ENCODE results near the gene SNRNP40. TPM values are rescaled to one million over a fixed set of nuclear protein-coding genes. Genes with fewer than 3 reads are reported as not detected.
"Not testable (repeated sequence)": the region's sequence is repeated elsewhere in the genome, so short reads cannot be mapped to it uniquely, and the experiment has no call there.

SNRNP40 gene
- total RNA-seq, 2 donors from 2014 or later, result 48.0 to 55.8 TPM

DNA sequence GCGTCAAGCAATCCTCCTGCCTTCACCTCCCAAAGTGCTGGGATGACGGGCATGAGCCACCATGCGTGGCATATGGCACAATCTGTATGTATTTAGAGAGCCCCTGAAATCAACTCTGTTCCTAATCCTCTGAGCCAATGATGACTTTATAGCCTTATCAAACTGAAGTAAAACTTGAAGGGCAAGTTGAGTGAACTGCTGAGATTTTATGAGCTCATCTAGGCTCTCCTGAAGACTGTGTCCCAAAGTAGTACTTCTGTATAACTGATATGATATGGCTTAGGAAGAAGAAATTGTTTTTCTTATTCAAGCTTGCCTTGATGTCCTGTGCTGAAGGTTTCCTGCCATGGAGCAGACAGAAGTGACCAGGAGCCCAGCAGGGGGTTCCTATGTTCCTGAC is 33.2 kb downstream of the SNRNP40 start:
- no peak overlapping the region for H3K27ac Mint-ChIP-seq
- DNase-seq, result no peak

DNA sequence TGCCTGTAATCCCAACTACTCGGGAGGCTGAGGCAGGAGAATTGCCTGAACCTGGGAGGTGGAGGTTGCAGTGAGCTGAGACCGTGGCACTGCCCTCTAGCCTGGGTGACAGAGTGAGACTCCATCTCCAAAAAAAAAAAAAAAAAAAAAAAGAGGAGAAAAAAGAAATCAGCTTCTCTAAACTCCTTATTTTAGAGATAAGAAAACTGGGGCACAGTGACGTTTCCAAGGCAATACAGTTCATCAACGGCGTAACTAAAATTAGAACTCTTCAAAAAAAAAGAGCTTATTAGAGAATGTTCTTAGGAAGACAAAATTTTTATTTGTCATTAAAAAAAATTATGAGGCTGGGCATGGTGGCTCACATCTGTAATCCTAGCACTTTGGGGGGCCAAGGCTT is 34.2 kb downstream of the SNRNP40 start:
- H3K4me3 Mint-ChIP-seq; DNase-seq; H3K27ac Mint-ChIP-seq; H3K4me1 Mint-ChIP-seq; H3K9me3 ChIP-seq (ENCODE audit: control insufficient read depth, low read length, poor library complexity, severe bottlenecking); ATAC-seq; H3K27me3 Mint-ChIP-seq: not testable (repeated sequence)
- peaks cover 13% of the 10 kb centered on the region for H3K36me3 Mint-ChIP-seq (ENCODE audit: low read depth)

More for the DNA sequence above, 33.2 kb downstream of the SNRNP40 start:
- peaks cover 7% of the 10 kb centered on the region for H3K36me3 Mint-ChIP-seq (ENCODE audit: low read depth)
- no peak overlapping the region for H3K4me3 Mint-ChIP-seq
- no peak for ATAC-seq
- H3K9me3 ChIP-seq (ENCODE audit: control insufficient read depth, low read length, poor library complexity, severe bottlenecking), result no peaks in the 10 kb centered on the region
- H3K4me1 Mint-ChIP-seq, result peaks cover 3% of the 10 kb centered on the region
- no peaks in the 10 kb centered on the region for H3K27me3 Mint-ChIP-seq

DNA sequence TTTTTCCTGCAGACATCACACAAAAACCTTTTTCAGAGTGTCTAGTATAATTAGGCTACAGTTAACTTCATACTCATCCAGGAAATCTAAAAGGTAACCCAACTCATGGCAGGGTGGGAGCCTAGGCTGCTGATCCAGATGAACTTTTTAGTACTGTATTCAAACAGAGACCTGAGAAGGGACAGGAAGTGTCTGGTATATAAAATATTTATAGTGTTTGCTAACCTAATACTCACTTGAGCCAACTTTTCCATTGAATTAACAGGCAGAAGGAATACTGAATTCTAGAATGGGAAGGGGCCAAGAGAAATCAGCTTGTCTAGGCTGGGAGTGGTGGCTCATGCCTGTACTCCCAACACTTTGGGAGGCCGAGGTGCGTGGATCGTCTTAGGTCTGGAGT is 34.7 kb downstream of the SNRNP40 start:
- Mint-ChIP-seq H3K36me3 (ENCODE audit: low read depth) (peaks cover 13% of the 10 kb centered on the region), H3K27me3 (no peaks in the 10 kb centered on the region), H3K27ac (no peak overlapping the region), H3K4me3 (no peak overlapping the region), H3K4me1 (peaks cover 3% of the 10 kb centered on the region)
- DNase-seq, result no peak
- ATAC-seq, result no peak
- H3K9me3 ChIP-seq (ENCODE audit: control insufficient read depth, low read length, poor library complexity, severe bottlenecking), result no peaks in the 10 kb centered on the region

DNA sequence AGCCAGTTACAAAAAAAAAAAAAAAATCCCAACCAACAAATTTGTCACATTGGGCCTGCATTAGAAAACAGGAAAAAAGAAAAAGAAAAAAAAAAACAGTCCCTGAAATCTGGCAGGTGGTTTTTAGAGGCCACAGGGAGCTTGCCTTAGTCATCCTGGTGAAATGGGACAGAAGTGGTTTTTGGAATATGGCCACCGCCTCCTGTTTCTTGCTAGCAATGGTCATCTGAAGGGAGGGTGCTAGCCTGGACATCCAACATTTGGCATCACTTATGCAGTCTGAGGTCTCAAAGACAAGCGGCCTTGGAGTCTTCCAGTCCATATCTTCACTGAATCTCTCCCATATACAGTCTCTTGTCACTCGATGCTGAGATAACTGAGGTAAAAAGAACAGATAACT is 36.8 kb downstream of the SNRNP40 start:
- ATAC-seq (no peak), DNase-seq (no peak)
- Mint-ChIP-seq H3K4me1 (no peaks in the 10 kb centered on the region), H3K36me3 (ENCODE audit: low read depth) (peaks cover 9% of the 10 kb centered on the region), H3K27me3 (no peaks in the 10 kb centered on the region), H3K4me3 (no peak overlapping the region), H3K27ac (no peak overlapping the region)
- no peaks in the 10 kb centered on the region for H3K9me3 ChIP-seq (ENCODE audit: control insufficient read depth, low read length, poor library complexity, severe bottlenecking)

DNA sequence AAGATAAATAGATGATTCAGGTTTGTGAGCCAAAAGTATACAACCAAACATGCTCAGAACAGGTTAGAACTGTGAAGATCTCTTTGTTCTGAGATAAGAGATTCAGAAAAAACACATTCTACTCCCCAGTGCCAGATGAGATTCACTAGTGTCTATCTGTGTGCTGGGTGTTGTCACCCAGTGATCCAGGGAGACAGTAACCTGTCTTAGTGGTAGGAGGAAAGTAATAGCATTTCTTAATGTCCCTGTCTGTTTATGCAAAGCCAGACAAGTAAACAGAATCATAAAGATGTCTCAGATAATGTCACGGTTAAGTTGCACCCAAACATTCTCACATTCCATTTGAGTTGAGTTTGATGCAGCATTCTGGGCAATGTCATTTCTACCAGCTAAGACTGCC is 38.0 kb downstream of the SNRNP40 start:
- no peaks in the 10 kb centered on the region for H3K4me1 Mint-ChIP-seq
- H3K27ac Mint-ChIP-seq, result no peak overlapping the region
- H3K36me3 Mint-ChIP-seq (ENCODE audit: low read depth), result peaks cover 9% of the 10 kb centered on the region
- no peak for ATAC-seq
- H3K27me3 Mint-ChIP-seq, result no peaks in the 10 kb centered on the region
- H3K9me3 ChIP-seq (ENCODE audit: control insufficient read depth, low read length, poor library complexity, severe bottlenecking), result no peaks in the 10 kb centered on the region
- no peak for DNase-seq
- no peak overlapping the region for H3K4me3 Mint-ChIP-seq

DNA sequence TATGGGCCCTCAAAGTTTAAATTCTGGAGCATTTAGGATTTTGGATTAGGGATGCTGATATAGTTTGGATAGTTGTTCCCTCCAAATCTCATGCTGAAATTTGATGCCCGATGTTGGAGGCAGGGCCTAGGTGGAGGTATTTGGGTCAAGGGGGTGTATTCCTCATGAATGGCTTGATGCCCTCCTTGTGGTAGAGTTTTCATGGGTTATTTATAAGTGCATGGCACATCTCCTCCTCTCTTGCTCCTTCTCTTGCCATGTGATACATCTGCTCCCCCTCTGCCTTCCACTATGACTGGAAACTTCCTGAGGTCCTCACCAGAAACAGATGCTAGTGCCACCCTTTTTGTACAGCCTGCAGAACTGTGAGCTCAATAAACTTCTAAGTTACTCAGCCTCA is 39.4 kb downstream of the SNRNP40 start:
- Mint-ChIP-seq H3K4me1 (no peaks in the 10 kb centered on the region), H3K27me3 (no peaks in the 10 kb centered on the region), H3K27ac (no peak overlapping the region), H3K4me3 (no peak overlapping the region), H3K36me3 (ENCODE audit: low read depth) (peaks cover 9% of the 10 kb centered on the region)
- no peaks in the 10 kb centered on the region for H3K9me3 ChIP-seq (ENCODE audit: control insufficient read depth, low read length, poor library complexity, severe bottlenecking)
- DNase-seq (no peak), ATAC-seq (no peak)

DNA sequence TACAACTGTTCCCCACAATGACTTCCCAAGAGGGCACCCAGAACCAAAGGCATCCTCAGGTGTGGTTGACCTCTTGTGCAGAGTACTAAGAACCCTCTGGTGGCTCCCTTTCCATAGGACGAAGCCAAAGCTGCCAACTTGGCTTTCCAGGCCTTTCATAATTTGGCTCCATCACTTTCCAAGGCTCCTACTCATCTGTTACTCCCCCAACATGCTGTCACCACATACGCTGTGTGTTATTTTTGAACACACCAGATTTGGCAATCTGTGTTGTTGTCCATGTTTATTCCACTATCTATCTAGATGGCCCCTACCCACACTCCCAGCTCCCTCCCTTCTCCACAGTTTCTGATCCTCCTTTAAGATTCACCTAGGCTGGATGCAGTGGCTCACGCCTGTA is 46.7 kb downstream of the SNRNP40 start:
- Mint-ChIP-seq H3K4me1 (peaks cover 2% of the 10 kb centered on the region), H3K4me3 (no peak overlapping the region), H3K27me3 (no peaks in the 10 kb centered on the region), H3K36me3 (ENCODE audit: low read depth) (no peaks in the 10 kb centered on the region), H3K27ac (no peak overlapping the region)
- ATAC-seq (no peak), DNase-seq (no peak)
- no peaks in the 10 kb centered on the region for H3K9me3 ChIP-seq (ENCODE audit: control insufficient read depth, low read length, poor library complexity, severe bottlenecking)

DNA sequence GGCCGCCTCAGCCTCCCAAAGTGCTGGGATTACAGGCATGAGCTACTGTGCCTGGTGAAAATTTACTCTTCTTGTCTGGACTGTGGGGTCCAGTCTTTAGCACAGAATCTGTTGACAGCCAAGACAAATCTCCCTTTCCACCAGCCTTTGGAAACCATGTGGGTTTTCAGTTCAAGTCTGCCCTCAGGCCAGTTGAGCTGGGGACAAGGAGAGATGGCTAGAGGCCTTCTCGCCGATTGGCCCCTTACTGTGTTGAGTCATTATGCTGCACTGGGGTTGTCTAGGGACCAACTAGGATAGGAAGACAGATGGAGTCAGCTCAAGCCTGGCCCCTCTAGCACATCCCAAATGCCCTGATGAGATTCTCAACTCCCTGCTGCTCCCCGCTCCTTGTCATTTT is 48.3 kb downstream of the SNRNP40 start:
- Mint-ChIP-seq H3K4me1 (peaks cover 2% of the 10 kb centered on the region), H3K27me3 (no peaks in the 10 kb centered on the region), H3K36me3 (ENCODE audit: low read depth) (no peaks in the 10 kb centered on the region), H3K4me3 (no peak overlapping the region), H3K27ac (no peak overlapping the region)
- H3K9me3 ChIP-seq (ENCODE audit: control insufficient read depth, low read length, poor library complexity, severe bottlenecking), result no peaks in the 10 kb centered on the region
- DNase-seq (no peak), ATAC-seq (no peak)

DNA sequence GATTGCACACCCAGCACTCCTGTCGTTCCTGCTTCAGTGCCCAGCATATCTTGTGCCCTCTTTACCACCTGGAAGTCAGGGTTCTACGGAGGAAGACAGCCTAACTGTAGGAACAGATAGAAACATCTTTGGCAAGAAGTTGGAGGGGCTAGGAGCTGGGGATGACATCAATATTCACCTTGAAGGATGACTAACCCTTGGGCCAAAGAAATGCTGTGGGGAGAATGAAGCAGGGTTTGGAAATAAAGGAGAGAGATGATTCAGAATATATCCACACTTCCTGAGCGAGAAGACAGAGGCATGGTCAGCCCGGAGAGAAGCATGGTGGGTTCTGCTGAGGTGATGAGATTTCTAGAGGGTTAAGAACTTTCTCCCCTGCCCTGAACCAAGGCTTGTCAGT is 52.3 kb downstream of the SNRNP40 start:
- no peak for ATAC-seq
- no peak overlapping the region for H3K4me3 Mint-ChIP-seq
- peaks cover 4% of the 10 kb centered on the region for H3K36me3 Mint-ChIP-seq (ENCODE audit: low read depth)
- peaks cover 2% of the 10 kb centered on the region for H3K4me1 Mint-ChIP-seq
- no peak for DNase-seq
- no peaks in the 10 kb centered on the region for H3K9me3 ChIP-seq (ENCODE audit: control insufficient read depth, low read length, poor library complexity, severe bottlenecking)
- H3K27me3 Mint-ChIP-seq, result peaks cover 17% of the 10 kb centered on the region
- H3K27ac Mint-ChIP-seq, result no peak overlapping the region

DNA sequence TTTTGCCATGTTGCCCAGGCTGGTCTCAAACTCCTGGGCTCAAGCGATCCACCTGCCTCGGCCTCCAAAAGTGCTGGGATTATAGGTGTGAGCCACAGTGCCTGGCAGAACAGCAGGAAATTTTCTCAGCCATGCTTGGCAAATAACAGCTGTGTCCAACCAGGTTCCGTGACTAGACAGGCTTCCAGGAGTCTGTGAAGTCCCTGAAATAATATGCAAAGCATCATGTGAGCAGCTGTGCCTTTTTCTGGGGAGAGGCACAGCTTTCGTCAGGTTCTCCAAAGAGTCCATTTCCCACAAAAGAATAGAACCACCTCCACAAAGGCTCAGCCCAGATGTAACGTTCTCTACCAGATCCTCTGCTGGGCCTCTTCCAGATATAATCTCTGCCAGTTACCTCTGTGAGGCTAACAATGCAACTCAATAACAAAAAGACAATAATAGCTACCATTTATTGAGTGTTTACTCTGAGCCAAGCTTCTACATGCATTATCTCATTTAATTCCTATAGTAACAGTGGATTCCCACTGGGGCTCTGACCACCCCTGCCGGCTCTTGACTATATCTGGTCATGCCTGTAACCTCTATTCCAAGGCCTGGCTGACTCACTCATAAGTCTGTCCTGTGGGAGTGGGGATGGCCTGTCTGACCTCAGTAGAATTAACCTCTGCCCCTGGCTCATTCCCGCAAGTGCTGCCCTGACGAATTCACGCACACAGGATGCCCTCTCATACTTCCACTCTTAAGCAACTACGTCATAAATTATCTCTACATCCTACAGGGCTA is 52.9 kb downstream of the SNRNP40 start:
- no peaks in the 10 kb centered on the region for H3K9me3 ChIP-seq (ENCODE audit: control insufficient read depth, low read length, poor library complexity, severe bottlenecking)
- peaks cover 22% of the 10 kb centered on the region for H3K27me3 Mint-ChIP-seq
- H3K4me1 Mint-ChIP-seq, result peaks cover 7% of the 10 kb centered on the region
- H3K4me3 Mint-ChIP-seq, result no peak overlapping the region
- DNase-seq (no peak), ATAC-seq (no peak)
- H3K27ac Mint-ChIP-seq, result no peak overlapping the region
- H3K36me3 Mint-ChIP-seq (ENCODE audit: low read depth), result peaks cover 9% of the 10 kb centered on the region

DNA sequence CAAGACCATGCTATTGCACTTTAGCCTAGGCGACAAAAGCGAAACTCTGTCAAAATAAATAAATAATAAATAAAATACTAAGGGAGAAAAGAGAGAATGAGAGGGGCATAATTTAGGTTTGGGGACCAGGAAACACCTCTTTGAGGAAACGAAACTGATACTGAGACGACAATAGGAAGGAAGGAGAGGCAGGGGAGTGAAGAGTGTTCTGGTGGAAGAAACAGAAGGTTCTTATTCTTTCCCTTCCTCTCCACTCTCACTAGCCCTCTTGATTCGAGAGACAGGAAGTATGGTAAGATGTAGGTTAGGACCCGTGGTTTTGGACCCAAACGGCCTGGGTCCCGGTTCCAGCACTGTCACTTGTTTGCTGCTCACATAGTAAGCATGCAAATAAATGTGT is 55.3 kb downstream of the SNRNP40 start:
- H3K27ac Mint-ChIP-seq, result no peak overlapping the region
- H3K4me3 Mint-ChIP-seq, result no peak overlapping the region
- no peak for DNase-seq
- H3K4me1 Mint-ChIP-seq, result peaks cover 9% of the 10 kb centered on the region
- H3K9me3 ChIP-seq (ENCODE audit: control insufficient read depth, low read length, poor library complexity, severe bottlenecking), result no peaks in the 10 kb centered on the region
- ATAC-seq, result no peak
- peaks cover 9% of the 10 kb centered on the region for H3K36me3 Mint-ChIP-seq (ENCODE audit: low read depth)
- H3K27me3 Mint-ChIP-seq, result peaks cover 40% of the 10 kb centered on the region

DNA sequence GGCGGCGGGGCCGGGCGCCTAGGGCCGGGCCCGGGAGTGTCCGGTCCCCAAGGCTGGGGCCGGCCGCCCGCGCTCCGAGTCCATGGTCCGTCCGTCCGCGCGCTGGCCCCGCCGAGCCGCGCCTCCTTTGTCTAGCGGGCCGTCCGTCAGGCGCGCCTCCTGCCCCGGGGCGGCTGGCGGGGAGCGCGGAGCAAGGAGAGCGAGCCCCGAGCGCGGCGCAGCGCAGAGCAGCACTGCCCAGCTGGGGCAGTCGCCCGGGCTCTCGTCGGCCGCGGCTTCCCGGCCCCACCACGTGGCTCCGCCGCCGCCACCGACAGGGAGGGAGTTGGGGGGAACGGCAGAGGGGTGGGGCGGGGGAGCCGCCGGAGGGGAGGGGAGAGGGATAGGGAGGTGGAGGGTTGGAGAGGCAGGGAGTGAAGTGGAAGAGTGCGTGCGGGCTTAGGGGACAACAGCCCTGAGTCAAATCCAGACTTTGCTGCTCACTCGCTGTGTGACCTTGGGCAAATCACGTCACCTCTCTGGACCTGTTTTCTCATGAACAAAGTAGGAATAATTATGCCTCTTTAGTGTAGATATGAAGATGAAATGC is 56.8 kb downstream of the SNRNP40 start, which contains the start of gene NKAIN1:
Gene NKAIN1, minus strand, starts transcription at position 235 of the 589 bp plus-strand sequence. CDS start 340 bp downstream, outside the sequence.
- Mint-ChIP-seq H3K4me1 (peaks cover 9% of the 10 kb centered on the region), H3K4me3 (peak within 1 kb of the TSS; percentile 88), H3K27ac (no peak within 1 kb of the TSS), H3K36me3 (ENCODE audit: low read depth) (peaks cover 9% of the 10 kb centered on the region), H3K27me3 (peaks cover 55% of the 10 kb centered on the region)
- ATAC-seq (no peak), DNase-seq (no peak)
- H3K9me3 ChIP-seq (ENCODE audit: control insufficient read depth, low read length, poor library complexity, severe bottlenecking), result no peaks in the 10 kb centered on the region

DNA sequence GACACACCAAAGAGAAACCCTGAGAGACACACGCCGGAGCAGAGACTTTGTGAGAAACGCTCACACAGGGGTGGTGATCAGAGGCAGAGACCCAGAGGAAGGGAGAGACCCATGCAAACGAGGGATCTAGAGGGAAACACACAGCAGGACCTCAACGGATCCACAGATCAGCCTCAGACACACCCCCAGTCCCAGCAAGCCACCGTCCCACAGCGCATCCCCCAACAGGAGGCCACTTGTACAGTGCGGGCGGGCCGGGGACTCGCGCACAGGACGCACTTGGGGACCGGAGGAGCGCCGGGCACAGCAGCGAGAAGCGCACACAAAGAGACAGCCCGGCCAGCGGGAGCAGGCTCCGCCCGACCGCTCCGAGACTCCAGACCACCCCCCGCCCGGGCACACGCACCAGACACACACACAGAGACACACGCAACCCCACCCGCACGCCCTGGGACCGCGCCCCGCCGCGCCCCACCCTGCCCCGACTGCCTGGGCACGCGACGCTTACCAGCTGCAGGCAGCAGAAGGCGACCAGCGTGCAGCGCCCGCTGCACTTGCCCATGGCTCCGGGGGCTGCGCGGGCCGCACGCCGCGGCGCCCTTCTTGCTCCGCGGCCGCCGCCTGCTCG is 57.5 kb downstream of the SNRNP40 start:
- H3K4me1 Mint-ChIP-seq, result peaks cover 9% of the 10 kb centered on the region
- H3K9me3 ChIP-seq (ENCODE audit: control insufficient read depth, low read length, poor library complexity, severe bottlenecking), result no peaks in the 10 kb centered on the region
- ATAC-seq, result no peak
- peaks cover 9% of the 10 kb centered on the region for H3K36me3 Mint-ChIP-seq (ENCODE audit: low read depth)
- H3K27me3 Mint-ChIP-seq, result peaks cover 61% of the 10 kb centered on the region
- no peak for DNase-seq
- peak overlapping the region; percentile 88 for H3K4me3 Mint-ChIP-seq
- H3K27ac Mint-ChIP-seq, result no peak overlapping the region

Data from T-helper 17 cell (primary cell).